ENCODE data around the gene RUFY2. TPM values are rescaled to one million over a fixed set of nuclear protein-coding genes. Genes with fewer than 3 reads are reported as not detected.
A peak's percentile ranks its signal among the peaks of the same experiment; 100 is the strongest.
"Not testable (repeated sequence)": the region's sequence is repeated elsewhere in the genome, so short reads cannot be mapped to it uniquely, and the experiment has no call there.

Gene RUFY2
- total and polyA plus RNA-seq, 11 donors, result 3.2 to 11.8 (median 8.6) TPM

- intact Hi-C loops (cut with DNase I), result no loop called here
- Histone ChIP-seq H3K4me1 (peaks cover 0 to 42% (median 14%) of the 10 kb centered on the region in 12 donors), H3K27ac (peak overlapping the region in 3 of 12 donors; percentile 63 to 99 (median 88)), H3K9me3 (no peaks in the 10 kb centered on the region), H3K4me3 (no peak overlapping the region), H3K36me3 (no peaks in the 10 kb centered on the region), H3K27me3 (no peaks in the 10 kb centered on the region)
- no peak for ATAC-seq
- WGBS, 4 donors, result 96 to 98% (median 97%) methylated on average over 1 of the region's 1 CpG
- no peak for DNase-seq
- TF ChIP-seq POLR2A (IDR thresholded peaks at IDR 0.05) (no peak), CTCF (IDR thresholded peaks at IDR 0.05) (no peak)
These were observed 77.6 kb downstream of the RUFY2 start for GRCh38 chr10:68329506-68329861.

- H3K27ac ChIP-seq, result peak overlapping the region in 11 of 12 donors; percentile 63 to 99 (median 77)
These were observed 78.9 kb downstream of the RUFY2 start for GRCh38 chr10:68327889-68328786.

GRCh38 chr10:68324396-68324795 lies 82.7 kb downstream of the RUFY2 start:
- peaks cover 0 to 20% (median 4%) of the 10 kb centered on the region in 12 donors for H3K4me1 ChIP-seq
- H3K36me3 ChIP-seq; H3K9me3 ChIP-seq; H3K4me3 ChIP-seq; H3K27me3 ChIP-seq; intact Hi-C loops (cut with DNase I); ATAC-seq; DNase-seq; H3K27ac ChIP-seq: not testable (repeated sequence)
- 92 to 96% (median 95%) methylated on average over 4 of the region's 4 CpGs for WGBS, 4 donors

More at GRCh38 chr10:68327889-68328786, 78.9 kb downstream of the RUFY2 start:
- TF ChIP-seq POLR2A (IDR thresholded peaks at IDR 0.05), result no peak
- no peak for TF ChIP-seq CTCF (IDR thresholded peaks at IDR 0.05)
- Histone ChIP-seq H3K4me3 (peak overlapping the region in 6 of 12 donors; percentile 2 to 47 (median 32)), H3K9me3 (no peaks in the 10 kb centered on the region), H3K36me3 (no peaks in the 10 kb centered on the region), H3K27me3 (no peaks in the 10 kb centered on the region), H3K4me1 (peaks cover 0 to 29% (median 8%) of the 10 kb centered on the region in 12 donors)
- intact Hi-C loops (cut with DNase I), result no loop called here
- 35 to 42% (median 36%) methylated on average over 4 of the region's 4 CpGs for WGBS, 4 donors
- ATAC-seq, result no peak
- DNase-seq, result no peak

- no peak for ATAC-seq
- intact Hi-C loops (cut with DNase I), result no loop called here
- Histone ChIP-seq H3K4me3 (no peak overlapping the region), H3K36me3 (peaks cover 0 to 3% (median 0%) of the 10 kb centered on the region in 9 donors), H3K4me1 (no peaks in the 10 kb centered on the region), H3K9me3 (peaks cover 0 to 21% (median 11%) of the 10 kb centered on the region in 12 donors), H3K27me3 (no peaks in the 10 kb centered on the region), H3K27ac (no peak overlapping the region)
- WGBS, 4 donors, result 76 to 89% (median 80%) methylated on average over 1 of the region's 1 CpG
- no peak for DNase-seq
- no peak for TF ChIP-seq POLR2A (IDR thresholded peaks at IDR 0.05)
- no peak for TF ChIP-seq CTCF (IDR thresholded peaks at IDR 0.05)
These were observed 88.6 kb downstream of the RUFY2 start for GRCh38 chr10:68318331-68319059.

All from heart left ventricle (tissue), 16 donors.